HCT116 (cell line): ENCODE measurements around the gene BRINP3. TPM values are rescaled to one million over a fixed set of nuclear protein-coding genes. Genes with fewer than 3 reads are reported as not detected.

ENCODE experiments used
- ATAC-seq: fragments of 200-7000 bp; cut with Tn5 transposase; 2 replicates; pipeline ENCODE4 v1.9.1; 2020; ENCODE audit warnings: mild to moderate bottlenecking, moderate library complexity
- BruUV-seq: library from RNA; stranded (reverse); fragments of 400-500 nt; replicated peaks from 2 replicates; lab custom pipeline; 2021; lab: Mats Ljungman, UMichigan
- CTCF ChIA-PET: fragments of 300-600 bp; sonication (Branson Sonifier 250); formaldehyde crosslinking; loops from one replicate; lab custom pipeline; 2021; ENCODE audit warnings: antibody characterized with exemption; lab: Charles Lee
- POLR2A ChIA-PET: fragments of 300-600, 350-600 bp; sonication (Branson Sonifier 250); formaldehyde crosslinking; loops from one replicate; lab custom pipeline; 2021; ENCODE audit warnings: antibody characterized with exemption; lab: Charles Lee
- RAD21 ChIA-PET, 2 experiments: fragments of 300-600 bp; sonication (Branson Sonifier 250); formaldehyde crosslinking; loops; one replicate each; lab custom pipeline; 2023; ENCODE audit warnings: low total read pairs in 2 of 2; ENCODE audit not compliant: uncharacterized antibody in 2 of 2, unreplicated experiment in 2 of 2, low non-redundant PET in 1 of 2; lab: Charles Lee
- DNase-seq: peaks from one replicate; pipeline ENCODE4 v3.0.0-alpha.2; 2010; ENCODE audit warnings: low read depth, low spot score
- H2AFZ ChIP-seq: fragments of 200-600 bp; shearing (Covaris generic), sonication (generic); 2 replicates; pipeline ENCODE4 v1.6.1; 2017; ENCODE audit warnings: low read depth, mixed run types, mixed read lengths, antibody characterized with exemption, low read length; ENCODE audit not compliant: poor library complexity, severe bottlenecking
- H3K27ac ChIP-seq: 2 replicates; pipeline ENCODE4 v1.5.1; 2012; ENCODE audit warnings: low read depth, low read length
- H3K27me3 ChIP-seq: fragments of 200-600 bp; sonication (generic); 2 replicates; pipeline ENCODE4 v1.6.1; 2016; ENCODE audit warnings: mixed run types, low read length, mixed read lengths; ENCODE audit not compliant: insufficient read depth
- H3K36me3 ChIP-seq, 2 experiments: fragments of 200-500 bp in 1 of 2; fragments of 200-600 bp in 1 of 2; sonication (Bioruptor generic) in 1 of 2; sonication (generic) in 1 of 2; 2 replicates each; pipeline versions ENCODE4 v1.5.1 to v1.6.1; 2014 to 2016; ENCODE audit warnings: low read length in 2 of 2, inconsistent platforms in 1 of 2, mixed read lengths in 1 of 2, mixed run types in 1 of 2; ENCODE audit not compliant: insufficient read depth in 2 of 2, control insufficient read depth in 1 of 2
- H3K4me1 ChIP-seq, 2 experiments: fragments of 200-600 bp in 1 of 2; sonication (generic) in 1 of 2; 2 replicates each; pipeline versions ENCODE4 v1.5.1 to v1.6.1; 2012 to 2017; ENCODE audit warnings: low read length in 2 of 2, inconsistent platforms in 1 of 2, mild to moderate bottlenecking in 1 of 2, mixed read lengths in 1 of 2, mixed run types in 1 of 2, moderate library complexity in 1 of 2; ENCODE audit not compliant: insufficient read depth in 2 of 2, control insufficient read depth in 1 of 2
- H3K4me2 ChIP-seq: fragments of 200-600 bp; sonication (generic); 2 replicates; pipeline ENCODE4 v1.6.1; 2017; ENCODE audit warnings: mixed run types, low read length, mixed read lengths
- H3K4me3 ChIP-seq, 2 experiments: fragments of 200-600 bp in 1 of 2; sonication (generic) in 1 of 2; replicated peaks in 1 of 2; 2 replicates each; pipeline ENCODE4 v1.5.1; 2011 to 2016; ENCODE audit warnings: low read length in 2 of 2, control low read depth in 1 of 2, low read depth in 1 of 2, mild to moderate bottlenecking in 1 of 2, mixed read lengths in 1 of 2, mixed run types in 1 of 2
- H3K79me2 ChIP-seq: fragments of 200-600 bp; sonication (generic); 2 replicates; pipeline ENCODE4 v1.6.1; 2017; ENCODE audit warnings: mild to moderate bottlenecking, mixed run types, low read length, moderate library complexity, mixed read lengths; ENCODE audit not compliant: insufficient read depth
- H3K9ac ChIP-seq: fragments of 200-600 bp; sonication (generic); 2 replicates; pipeline ENCODE4 v1.6.1; 2016; ENCODE audit warnings: low read length, mixed read lengths
- H3K9me2 ChIP-seq: fragments of 200-600 bp; sonication (generic), shearing (Covaris generic); 2 replicates; pipeline ENCODE4 v1.6.1; 2017; ENCODE audit warnings: mixed run types, mild to moderate bottlenecking, moderate library complexity; ENCODE audit not compliant: insufficient read depth
- H3K9me3 ChIP-seq, 2 experiments: fragments of 200-500 bp in 1 of 2; fragments of 200-600 bp in 1 of 2; sonication (Bioruptor generic) in 1 of 2; sonication (generic) in 1 of 2; 2 replicates each; pipeline ENCODE4 v1.6.1; 2014 to 2017; ENCODE audit warnings: low read length in 2 of 2, mixed read lengths in 2 of 2, inconsistent platforms in 1 of 2, low read depth in 1 of 2, mild to moderate bottlenecking in 1 of 2, mixed run types in 1 of 2, moderate library complexity in 1 of 2; ENCODE audit not compliant: control insufficient read depth in 1 of 2, insufficient read depth in 1 of 2
- H4K20me1 ChIP-seq: fragments of 200-600 bp; sonication (generic), shearing (Covaris generic); 2 replicates; pipeline ENCODE4 v1.6.1; 2017; ENCODE audit warnings: mixed run types, mild to moderate bottlenecking, moderate library complexity; ENCODE audit not compliant: insufficient read depth
- CEBPB ChIP-seq: IDR thresholded peaks from 2 replicates; pipeline ENCODE4 v1.6.1; 2012; ENCODE audit warnings: low read depth
- EZH2 ChIP-seq: fragments of 200-600 bp; sonication (generic); IDR thresholded peaks from 2 replicates; pipeline ENCODE4 v1.6.1; 2017; ENCODE audit warnings: antibody characterized with exemption, mixed run types
- EZH2phosphoT487 ChIP-seq: fragments of 200-600 bp; IDR thresholded peaks from 2 replicates; pipeline ENCODE4 v1.6.1; 2018; ENCODE audit warnings: antibody characterized with exemption, borderline replicate concordance
- POLR2A ChIP-seq: IDR thresholded peaks from 2 replicates; pipeline ENCODE4 v1.7.0; 2011; ENCODE audit warnings: borderline replicate concordance; ENCODE audit not compliant: insufficient read depth, insufficient read length; ENCODE audit errors: extremely low read depth
- SIN3A ChIP-seq: IDR thresholded peaks from 2 replicates; pipeline ENCODE4 v1.6.1; 2012; ENCODE audit warnings: low read depth
- TCF7L2 ChIP-seq: IDR thresholded peaks from 2 replicates; pipeline ENCODE4 v1.7.0; 2011; ENCODE audit warnings: borderline replicate concordance, inconsistent platforms; ENCODE audit not compliant: insufficient read depth, insufficient read length; ENCODE audit errors: extremely low read depth
- ZFX ChIP-seq: fragments of 450-650 bp; IDR thresholded peaks from 2 replicates; pipeline ENCODE4 v1.6.1; 2017
- ZNF274 ChIP-seq: fragments of 200-500 bp; sonication (Bioruptor generic); IDR thresholded peaks from 2 replicates; pipeline ENCODE4 v1.6.1; 2014; ENCODE audit warnings: mild to moderate bottlenecking, low read depth, low read length, inconsistent platforms
- intact Hi-C: fragments of 100-400 bp; cut with micrococcal nuclease; formaldehyde crosslinking; loops from 2 replicates; pipeline ENCODE4 v1.10.0; 2022
- total RNA-seq: library from RNA; stranded (reverse); gene quantifications from one replicate; pipeline ENCODE4 v1.2.1, GENCODE V29; 2021; ENCODE audit not compliant: unreplicated experiment
- TF ChIP-seq, protein P1 (sequence below): IDR thresholded peaks from 2 replicates; pipeline ENCODE4 v1.6.1; 2012; ENCODE audit warnings: low read depth

The BRINP3 gene
- total RNA-seq, 1 experiment from 2014 or later: not detected

DNA sequence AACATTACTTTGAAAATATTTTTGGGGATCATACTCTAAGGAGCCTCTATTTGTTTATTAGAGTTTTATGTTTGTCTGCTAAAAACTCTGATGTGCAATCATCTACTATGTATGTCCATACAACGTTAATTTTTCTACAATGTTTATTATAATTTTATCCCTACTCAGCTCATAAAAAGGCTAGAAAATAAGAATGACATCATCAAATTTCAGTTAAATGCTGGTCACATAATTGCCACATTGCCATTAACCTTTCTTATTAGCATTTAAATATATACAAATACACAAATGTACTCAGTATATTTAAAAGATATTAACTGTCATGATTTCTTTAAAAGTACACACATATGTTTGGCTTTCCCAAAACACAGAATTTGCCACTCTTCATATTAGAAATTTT, 191.6 kb downstream of the BRINP3 start (continued):
- no peak for TF ChIP-seq ZNF274
- no peak for TF ChIP-seq POLR2A
- no peak for TF ChIP-seq SIN3A
- TF ChIP-seq, protein P1, sequence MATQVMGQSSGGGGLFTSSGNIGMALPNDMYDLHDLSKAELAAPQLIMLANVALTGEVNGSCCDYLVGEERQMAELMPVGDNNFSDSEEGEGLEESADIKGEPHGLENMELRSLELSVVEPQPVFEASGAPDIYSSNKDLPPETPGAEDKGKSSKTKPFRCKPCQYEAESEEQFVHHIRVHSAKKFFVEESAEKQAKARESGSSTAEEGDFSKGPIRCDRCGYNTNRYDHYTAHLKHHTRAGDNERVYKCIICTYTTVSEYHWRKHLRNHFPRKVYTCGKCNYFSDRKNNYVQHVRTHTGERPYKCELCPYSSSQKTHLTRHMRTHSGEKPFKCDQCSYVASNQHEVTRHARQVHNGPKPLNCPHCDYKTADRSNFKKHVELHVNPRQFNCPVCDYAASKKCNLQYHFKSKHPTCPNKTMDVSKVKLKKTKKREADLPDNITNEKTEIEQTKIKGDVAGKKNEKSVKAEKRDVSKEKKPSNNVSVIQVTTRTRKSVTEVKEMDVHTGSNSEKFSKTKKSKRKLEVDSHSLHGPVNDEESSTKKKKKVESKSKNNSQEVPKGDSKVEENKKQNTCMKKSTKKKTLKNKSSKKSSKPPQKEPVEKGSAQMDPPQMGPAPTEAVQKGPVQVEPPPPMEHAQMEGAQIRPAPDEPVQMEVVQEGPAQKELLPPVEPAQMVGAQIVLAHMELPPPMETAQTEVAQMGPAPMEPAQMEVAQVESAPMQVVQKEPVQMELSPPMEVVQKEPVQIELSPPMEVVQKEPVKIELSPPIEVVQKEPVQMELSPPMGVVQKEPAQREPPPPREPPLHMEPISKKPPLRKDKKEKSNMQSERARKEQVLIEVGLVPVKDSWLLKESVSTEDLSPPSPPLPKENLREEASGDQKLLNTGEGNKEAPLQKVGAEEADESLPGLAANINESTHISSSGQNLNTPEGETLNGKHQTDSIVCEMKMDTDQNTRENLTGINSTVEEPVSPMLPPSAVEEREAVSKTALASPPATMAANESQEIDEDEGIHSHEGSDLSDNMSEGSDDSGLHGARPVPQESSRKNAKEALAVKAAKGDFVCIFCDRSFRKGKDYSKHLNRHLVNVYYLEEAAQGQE: no peak

DNA sequence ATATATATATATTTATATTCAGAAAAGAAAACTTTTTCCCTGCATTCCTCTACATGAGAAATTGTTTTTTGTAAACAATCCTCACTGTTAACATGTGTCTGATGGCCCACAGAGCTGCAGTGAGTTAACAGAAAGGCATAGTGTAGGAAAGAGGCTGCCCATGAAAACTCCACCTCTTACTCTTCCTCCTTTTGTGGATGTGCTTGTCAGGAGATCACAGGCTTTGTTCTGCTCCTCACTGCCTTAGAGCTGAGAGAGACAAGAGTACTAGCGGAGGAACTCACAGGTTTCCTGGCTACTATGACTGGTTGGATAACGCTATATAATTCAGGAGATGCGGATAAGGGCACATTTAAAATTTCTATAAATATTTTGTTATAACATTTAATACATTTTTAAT, 200.6 kb downstream of the BRINP3 start:
- ChIA-PET CTCF (no interaction called here), RAD21 (no interaction called here)
- ATAC-seq: no peak

More for the DNA sequence above, 200.6 kb downstream of the BRINP3 start:
- Histone ChIP-seq H3K36me3 (no peaks in the 10 kb centered on the region), H3K27me3 (no peaks in the 10 kb centered on the region), H3K27ac (no peak overlapping the region), H3K9me2 (no peaks in the 10 kb centered on the region; the same call in 1 of the 2 replicates), H4K20me1 (no peaks in the 10 kb centered on the region), H3K9me3 (no peaks in the 10 kb centered on the region), H3K4me3 (no peak overlapping the region), H3K4me1 (no peaks in the 10 kb centered on the region), H3K4me2 (no peak overlapping the region), H3K9ac (no peak overlapping the region), H3K79me2 (no peaks in the 10 kb centered on the region), H2AFZ (no peak overlapping the region)
- TF ChIP-seq EZH2 (no peak), EZH2phosphoT487 (no peak), SIN3A (no peak), TCF7L2 (no peak), ZFX (no peak), CEBPB (no peak)
- intact Hi-C loops: no loop called here
- no peak for DNase-seq
- BruUV-seq: no TSS peak
- POLR2A ChIA-PET: no interaction called here
